Hematopoietic multipotent progenitor cell treated with erythropoietin and hydrocortisone succinate and interleukin-3 and kit ligand, for 15 days (in vitro differentiated cells): Measurements from ENCODE around the gene PPP2R2C.

Experiments used
- DNase-seq: peaks from one replicate; pipeline ENCODE4 v3.0.0-alpha.2; 2015; ENCODE audit warnings: low spot score

Gene PPP2R2C

GRCh38 chr4:6467600-6467999 lies 4.8 kb downstream of the PPP2R2C start:
- DNase-seq, result no peak

DNA sequence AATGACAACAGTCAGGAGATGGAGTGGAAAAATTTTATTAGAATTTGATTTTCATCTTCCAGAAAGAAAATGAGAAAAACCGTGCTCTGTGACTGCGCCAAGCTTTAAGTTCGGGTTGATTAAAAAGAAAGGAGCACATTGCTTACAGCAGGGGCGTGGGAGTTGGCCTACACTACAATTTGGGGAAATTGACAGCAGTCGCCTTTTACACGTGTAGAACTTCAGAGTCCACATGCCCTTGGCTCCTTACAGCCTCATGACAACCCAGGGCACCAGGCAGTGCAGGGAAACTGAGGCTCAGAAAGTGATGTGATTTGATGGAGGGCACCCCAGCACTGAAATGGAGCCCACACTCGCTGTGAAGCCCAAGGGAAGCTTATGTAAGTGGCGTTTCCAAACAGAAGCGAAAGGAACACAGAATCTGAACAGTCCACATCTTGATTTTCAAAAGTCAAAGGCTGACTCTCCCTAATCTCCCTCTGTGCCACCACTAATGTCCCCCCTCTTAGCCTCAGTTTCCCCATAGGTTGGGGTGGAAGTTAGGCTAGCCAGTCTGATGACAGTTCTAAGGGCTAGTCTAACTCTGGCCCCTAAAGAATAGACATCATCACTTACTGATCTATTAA lies 5.5 kb downstream of the PPP2R2C start:
- DNase-seq, result no peak

DNA sequence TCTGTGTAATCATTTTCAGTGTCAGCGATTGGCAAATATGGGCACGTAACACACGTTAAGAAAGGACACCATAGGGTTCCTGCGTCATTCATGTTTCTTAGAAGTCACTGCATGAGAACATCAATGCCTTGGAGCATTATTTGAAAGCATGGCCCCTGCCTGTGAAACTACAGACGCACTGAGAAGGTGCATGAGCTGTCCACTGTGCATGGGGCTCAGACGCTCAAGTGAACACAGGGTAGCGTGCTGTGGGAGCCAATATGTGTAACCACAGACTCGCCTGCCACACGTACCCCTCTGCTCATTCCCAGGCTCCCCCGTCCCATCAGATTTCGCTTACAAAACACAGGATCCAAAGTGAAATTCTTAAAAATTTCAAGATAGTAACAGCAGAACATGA lies 6.5 kb downstream of the PPP2R2C start:
- no peak for DNase-seq

DNA sequence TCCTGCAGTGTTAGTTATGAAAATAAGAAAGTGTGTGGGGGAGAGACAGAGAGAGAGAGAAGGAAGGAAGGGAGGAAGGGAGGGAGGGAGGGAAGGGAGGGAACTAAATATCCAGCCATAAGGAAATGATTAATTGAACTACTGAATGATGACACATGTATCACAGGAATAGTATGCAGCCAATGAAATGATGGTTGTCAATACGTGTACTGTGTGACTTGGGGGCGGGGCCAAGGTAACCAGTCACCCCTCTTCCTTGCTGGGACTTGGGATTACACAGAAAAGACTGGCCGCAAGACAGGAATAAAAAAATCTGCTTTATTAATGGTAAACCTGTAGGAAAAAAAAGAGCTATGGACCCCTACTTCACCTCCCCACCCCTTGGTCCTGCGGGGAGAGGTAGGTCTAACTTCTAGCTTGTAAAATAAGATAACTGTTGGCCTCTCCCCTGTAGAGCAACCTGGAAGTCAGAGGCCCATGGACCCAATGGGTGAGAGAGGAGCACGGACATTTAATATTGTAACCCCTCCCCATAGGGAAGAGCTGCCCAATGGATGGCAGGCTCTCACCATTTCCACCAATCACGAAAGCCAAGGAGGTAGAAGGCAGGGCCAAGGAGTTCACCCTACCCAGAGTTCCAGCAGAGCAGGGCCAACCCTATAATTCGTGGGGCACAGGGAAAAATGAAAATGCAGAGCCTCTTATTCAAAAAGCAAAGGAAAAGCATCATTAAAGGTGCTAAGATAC lies 7.4 kb downstream of the PPP2R2C start:
- no peak for DNase-seq

DNA sequence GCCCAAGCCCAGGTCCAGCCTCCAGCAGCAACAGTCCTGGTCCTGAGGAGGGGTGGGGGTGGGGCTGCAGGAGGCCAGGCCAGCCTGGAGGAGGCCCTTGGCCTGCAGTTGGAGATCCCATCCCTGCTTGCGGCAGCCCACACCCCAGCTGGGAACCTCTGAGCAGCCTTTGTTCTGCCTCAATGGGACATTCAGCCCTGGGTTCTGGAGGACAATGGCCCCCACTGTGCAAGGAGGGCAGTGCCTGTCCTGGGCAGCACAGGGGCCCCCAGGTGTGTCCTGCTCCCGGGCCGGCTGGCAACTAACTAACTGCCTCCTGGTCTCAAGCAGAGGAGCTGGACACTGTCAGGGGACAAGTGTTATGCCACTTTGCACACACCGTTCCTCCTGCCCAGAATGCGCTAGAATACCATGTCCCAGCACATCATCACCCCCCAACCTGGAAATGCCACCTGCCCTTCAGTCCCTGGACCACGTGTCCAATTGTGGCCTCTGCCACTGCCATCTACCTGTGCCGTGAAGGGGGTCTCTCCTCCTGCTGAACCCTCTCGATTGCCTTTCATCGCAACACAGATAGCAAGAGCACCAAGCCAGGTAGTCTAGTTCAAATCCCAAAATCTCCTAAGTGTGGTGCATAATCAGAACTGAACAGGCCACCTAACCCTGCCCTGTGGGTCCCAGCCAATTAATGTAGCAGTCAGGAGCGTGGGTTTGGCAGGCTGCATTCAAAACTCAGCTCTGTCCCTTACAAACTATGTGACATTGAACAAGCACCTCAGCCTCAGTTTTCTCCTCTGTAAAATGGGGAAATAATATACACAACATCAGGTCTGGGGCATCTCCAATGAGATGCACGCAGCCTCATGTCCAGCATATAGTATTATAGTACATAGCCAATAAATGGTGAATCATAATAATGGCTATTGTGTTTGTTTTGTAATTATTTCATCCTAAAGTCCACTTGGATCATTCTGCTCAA lies 8.8 kb downstream of the PPP2R2C start:
- no peak for DNase-seq

DNA sequence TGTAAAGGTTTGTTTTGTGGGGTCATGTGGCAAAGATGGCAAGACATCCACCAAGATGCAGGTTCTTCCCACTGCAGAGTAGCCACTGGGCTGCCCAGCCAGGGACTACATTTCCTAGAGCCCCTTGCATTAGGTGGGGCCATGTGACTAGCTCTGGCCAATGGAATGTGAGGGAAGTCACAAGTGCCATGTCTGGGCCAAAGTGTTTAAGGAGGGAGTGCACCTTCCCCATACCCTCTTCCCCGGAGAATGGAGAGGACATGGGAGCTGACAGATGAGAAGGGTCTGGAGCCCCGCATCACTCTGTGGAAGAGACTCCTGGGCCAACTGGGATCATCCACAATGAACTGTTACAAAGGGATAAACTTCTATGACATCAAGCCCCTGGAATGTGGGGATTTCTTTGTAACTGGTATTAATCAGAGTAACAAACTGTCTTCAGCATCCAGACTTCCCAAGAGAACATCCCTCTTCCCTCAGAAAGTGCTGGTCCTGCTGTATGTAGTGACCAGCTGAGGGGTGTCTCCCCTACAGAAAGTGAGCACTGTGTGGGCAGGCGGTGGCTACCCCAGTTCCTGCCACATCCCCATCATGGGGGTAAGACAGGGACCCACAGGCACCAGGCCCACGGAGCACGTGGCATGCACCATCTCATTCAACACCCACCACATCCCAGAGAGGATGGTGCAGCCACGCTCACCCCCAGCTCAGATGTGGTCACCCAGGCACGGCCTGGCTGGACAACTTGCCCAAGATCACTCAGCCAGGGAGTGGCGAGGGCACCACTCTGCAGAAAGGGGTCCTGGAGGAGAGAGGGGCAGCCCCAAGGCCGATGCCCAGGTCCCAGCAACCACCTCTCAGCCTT lies 10.9 kb downstream of the PPP2R2C start:
- DNase-seq, result no peak

GRCh38 chr4:6460876-6461275 lies 11.5 kb downstream of the PPP2R2C start:
- no peak for DNase-seq

DNA sequence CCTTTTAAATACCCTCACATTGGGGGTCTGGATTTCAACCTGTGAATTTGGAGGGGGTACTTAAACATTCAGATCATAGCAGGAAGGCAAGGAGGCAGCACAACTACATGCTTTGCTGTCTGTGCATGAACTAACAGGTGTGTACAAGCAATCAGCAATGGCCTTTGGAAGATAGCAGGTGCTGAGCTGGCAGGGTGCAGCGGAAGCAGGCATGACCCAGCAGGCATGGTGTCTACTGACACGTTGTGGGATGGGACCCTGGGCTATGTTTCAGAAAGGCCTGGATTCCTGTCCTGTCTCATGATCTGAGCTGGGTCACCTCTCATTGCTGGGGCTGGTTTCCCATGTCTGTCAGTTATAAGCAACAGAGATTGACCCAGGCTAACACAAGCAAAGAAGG lies 13.9 kb downstream of the PPP2R2C start:
- no peak for DNase-seq

- no peak for DNase-seq
These were observed 16.0 kb downstream of the PPP2R2C start for GRCh38 chr4:6456450-6456849.

DNA sequence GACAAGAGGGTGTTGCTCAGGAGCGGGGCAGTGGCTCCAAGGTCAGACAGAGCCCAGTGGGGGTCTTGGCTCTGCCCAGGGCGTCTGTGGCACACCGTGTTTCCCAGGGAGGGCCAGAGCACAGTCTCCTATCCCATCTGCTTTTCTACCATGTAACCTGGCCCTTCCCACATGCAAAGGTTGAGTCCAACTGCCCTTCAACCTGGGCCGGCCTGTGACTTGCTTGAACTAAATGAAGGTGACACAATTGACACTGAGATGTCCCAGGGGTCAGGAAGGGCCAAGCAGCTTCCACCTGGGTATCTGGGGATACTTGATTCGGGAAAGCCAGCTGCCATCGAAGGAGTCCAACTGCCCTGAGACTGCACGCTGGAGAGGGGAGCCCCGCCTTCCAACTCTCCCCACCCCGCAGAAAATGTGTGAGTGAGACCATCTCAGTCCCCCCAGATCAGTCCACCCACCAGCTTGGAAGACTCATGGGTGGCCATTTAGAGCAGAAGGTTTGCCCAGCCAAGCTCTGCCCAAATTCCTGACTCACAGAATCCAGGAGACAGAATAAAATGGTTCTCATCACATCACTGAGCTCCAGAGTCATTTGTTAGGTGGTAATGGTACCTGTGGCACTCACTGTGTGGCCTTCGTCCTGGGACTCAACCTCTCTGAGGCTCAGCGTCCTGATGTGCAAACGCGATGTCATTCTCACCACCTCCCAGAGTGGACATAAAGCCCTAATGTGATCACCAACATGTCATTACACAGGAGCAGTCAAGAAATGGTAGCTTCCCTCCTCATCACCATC lies 18.1 kb downstream of the PPP2R2C start:
- DNase-seq, result no peak

GRCh38 chr4:6453688-6453990 lies 18.8 kb downstream of the PPP2R2C start:
- DNase-seq, result no peak

- no peak for DNase-seq
These were observed 19.3 kb downstream of the PPP2R2C start for GRCh38 chr4:6452897-6453687.

- DNase-seq, result no peak
These were observed 20.1 kb downstream of the PPP2R2C start for GRCh38 chr4:6452116-6452896.

DNA sequence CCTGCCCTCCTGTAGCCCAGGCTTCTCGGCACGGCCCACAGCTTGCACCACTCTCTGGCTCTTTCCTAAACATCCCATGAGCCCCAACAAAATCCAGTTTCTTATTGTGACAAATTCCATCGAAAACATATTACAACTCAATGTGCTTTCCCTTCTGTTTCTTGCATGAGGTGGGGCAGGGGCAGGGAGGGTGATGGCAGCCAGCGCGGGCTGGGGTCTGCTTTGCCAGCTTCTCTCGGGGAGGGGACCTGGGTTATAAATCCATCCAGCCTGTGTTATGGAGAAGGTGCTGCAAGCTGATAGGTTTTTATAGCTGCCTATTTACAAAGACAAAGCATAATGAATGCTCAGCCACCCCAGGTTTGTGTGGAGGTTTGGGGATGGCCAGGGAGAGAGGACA lies 21.1 kb downstream of the PPP2R2C start:
- no peak for DNase-seq

- no peak for DNase-seq
These were observed 21.7 kb downstream of the PPP2R2C start for GRCh38 chr4:6450709-6451108.

- no peak for DNase-seq
These were observed 22.6 kb downstream of the PPP2R2C start for GRCh38 chr4:6449746-6450369.

DNA sequence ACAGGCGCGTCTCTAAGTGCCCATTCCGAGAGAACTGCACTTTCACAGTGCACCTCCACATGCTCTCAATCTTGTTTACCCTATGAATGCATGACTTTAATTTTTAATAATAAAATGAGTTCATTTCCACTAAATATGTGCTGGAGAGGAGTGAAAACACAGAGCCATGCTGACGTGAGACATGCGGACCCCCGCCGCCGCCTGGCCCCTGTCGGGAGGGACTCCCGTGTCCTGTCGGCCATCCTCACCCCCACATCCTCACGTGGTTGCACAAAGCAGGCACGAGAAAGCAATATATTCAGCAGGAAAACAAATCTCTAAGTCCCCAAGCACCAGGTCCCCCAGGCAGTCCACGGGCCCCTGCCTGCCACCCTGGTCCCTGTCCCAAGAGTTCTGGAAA lies 23.1 kb downstream of the PPP2R2C start:
- no peak for DNase-seq

DNA sequence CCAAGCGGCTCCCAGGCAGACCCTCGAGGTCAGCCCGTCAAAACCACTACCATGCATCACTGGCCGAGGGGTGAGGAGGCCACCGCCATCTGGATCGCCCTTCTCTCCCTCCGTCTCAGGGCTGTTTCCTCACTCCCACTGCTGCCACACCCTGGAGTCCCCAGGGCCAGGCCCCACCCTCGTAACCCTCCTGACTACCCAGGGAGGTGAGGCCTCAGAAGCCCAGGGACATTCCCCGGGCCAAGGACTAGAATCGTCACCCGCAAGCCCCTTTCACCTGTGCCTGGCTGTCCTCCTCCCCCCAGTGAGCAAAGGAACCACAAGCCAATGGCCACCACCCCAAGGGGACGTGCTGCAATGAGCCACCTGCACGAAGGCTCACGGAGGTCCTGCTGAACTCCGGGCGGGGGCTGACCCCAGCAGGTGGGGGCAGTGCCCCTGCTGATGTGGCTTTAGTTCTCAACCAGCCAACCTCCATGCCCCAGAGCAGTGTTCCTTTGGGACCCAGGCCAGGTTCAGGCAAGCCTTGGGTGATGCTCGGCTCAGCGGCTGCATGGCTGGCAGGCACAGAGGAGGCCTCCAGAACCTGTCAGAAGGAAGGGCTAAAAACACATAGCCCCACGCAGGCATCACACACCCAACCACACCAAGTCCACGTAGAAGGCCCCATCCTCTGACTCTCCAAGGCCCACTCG lies 23.8 kb downstream of the PPP2R2C start:
- no peak for DNase-seq
